ENCODE measurements around the gene FLOT2.

DNA sequence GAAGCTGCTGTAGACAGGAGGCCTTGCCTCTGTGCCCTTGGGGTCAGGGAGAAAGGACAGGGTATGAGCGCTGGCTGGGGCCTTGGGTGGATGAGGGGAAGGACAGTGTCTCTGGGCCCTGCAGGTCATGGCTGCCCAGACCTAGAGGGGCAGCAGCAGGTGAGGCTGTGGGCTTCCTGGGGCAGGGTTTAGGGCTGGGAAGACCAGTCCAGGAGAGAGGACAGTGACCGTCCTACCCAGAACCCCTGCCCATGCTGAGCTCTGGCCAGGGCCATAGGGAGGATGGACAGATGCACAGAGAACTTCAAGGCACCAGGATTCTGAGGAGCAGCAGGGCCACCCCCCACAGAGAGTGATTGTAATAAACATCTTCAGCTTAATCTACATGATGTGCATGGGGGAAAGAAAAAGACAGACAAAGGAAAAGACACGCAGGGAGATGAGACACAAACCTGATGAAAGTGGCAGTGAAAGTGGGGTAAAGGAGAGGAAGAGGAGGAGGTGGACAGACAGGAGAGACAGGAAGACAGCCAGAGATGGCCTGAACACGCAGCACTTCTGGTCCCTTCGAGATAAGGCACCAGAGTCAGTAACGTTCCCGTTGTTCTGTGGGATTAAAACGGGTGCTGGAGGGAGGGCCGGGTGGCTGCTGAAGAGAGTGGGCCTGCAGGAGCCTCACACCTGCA lies 17.5 kb downstream of the FLOT2 start:
- TF ChIP-seq GATA2 (IDR thresholded peaks at IDR 0.05; ENCODE audit: low read depth, low read length) (no peak), GATA3 (IDR thresholded peaks at IDR 0.05; ENCODE audit: low read depth, low read length) (no peak)
